ENCODE data around the gene DYSF. TPM values are rescaled to one million over a fixed set of nuclear protein-coding genes. Genes with fewer than 3 reads are reported as not detected.

The DYSF gene
- total RNA-seq, 1 experiment from 2014 or later = 5.5 TPM

DNA sequence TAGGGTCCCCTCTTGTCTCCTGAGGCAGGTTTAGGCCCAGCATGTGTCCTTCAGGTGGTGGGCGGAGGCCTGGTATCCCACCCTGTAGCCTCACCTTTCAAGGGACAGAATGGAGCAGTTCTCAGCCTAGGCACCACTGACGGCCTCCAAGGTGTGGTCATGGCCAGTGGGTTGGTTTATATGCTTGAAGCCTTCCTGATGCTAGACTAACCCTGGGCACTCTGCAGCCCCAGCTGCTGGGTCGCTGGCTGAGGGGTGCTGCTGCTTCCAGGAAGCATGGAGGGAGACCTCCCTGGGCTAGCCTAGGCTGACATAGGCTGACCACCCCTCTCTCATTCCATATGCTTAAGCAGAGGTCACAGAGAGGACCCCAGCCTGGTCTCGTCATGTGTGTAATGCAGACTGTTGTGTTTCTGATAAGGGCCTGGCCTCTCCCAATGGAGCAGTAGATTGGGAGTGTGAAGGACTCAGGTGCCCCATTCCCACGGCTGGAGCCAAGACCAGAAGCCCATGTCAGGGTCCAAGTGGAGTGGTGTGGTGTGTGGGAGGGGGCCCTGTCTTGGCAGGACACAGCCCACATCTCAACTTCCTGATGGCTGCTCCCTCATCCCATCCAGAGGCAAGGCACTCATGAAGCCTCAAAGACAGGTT is 206.6 kb downstream of the DYSF start:
- no peak overlapping the region for H3K4me3 Mint-ChIP-seq
- H4K8ac ChIP-seq (replicated peaks; ENCODE audit: insufficient read length, low read depth, low read length) = no peak overlapping the region
- no CpG with 5 or more reads among the region's 5 CpGs for WGBS (ENCODE audit: extremely low coverage, insufficient read length, low lambda C conversion rate)
- H3K9me3 Mint-ChIP-seq = peaks cover 18 to 26% of the 10 kb centered on the region in 2 experiments
- H2AFZ ChIP-seq (ENCODE audit: low read length) = no peak overlapping the region
- H3K4me2 ChIP-seq (ENCODE audit: insufficient read depth, insufficient read length, low read length) = no peak overlapping the region
- H3K23me2 ChIP-seq (ENCODE audit: insufficient read length, low read depth, low read length, poor library complexity, severe bottlenecking) = no peaks in the 10 kb centered on the region
- no peak overlapping the region for H4K91ac ChIP-seq (ENCODE audit: insufficient read length, low read depth, low read length)
- no peak overlapping the region for H3K14ac ChIP-seq (ENCODE audit: insufficient read depth, low read length)
- H4K5ac ChIP-seq (ENCODE audit: insufficient read length, low read depth, low read length) = no peak overlapping the region
- H2BK5ac ChIP-seq (ENCODE audit: insufficient read length, low read length) = no peak overlapping the region
- H3K9ac ChIP-seq (ENCODE audit: extremely low read depth, insufficient read length, low read length) = no peak overlapping the region
- no peak overlapping the region for H3K4ac ChIP-seq (ENCODE audit: low read depth, low read length)
- no peak overlapping the region for H2BK15ac ChIP-seq (ENCODE audit: low read depth, low read length)
- H3K18ac ChIP-seq (ENCODE audit: insufficient read length, low read depth, low read length) = no peak overlapping the region
- no peak overlapping the region for H2BK20ac ChIP-seq (ENCODE audit: low read depth, low read length, poor library complexity, severe bottlenecking)
- no peaks in the 10 kb centered on the region for H3K4me1 ChIP-seq (ENCODE audit: insufficient read depth, low read length)
- H4K20me1 ChIP-seq (ENCODE audit: control insufficient read depth, insufficient read depth, insufficient read length) = no peaks in the 10 kb centered on the region
- no peaks in the 10 kb centered on the region for H3K9me3 ChIP-seq (ENCODE audit: control insufficient read depth, low read depth, low read length)
- no peak overlapping the region for H3K23ac ChIP-seq (ENCODE audit: insufficient read length, low read depth, low read length)
- H2BK120ac ChIP-seq (ENCODE audit: low read depth, low read length, poor library complexity, severe bottlenecking) = no peak overlapping the region
- TF ChIP-seq, protein P1, sequence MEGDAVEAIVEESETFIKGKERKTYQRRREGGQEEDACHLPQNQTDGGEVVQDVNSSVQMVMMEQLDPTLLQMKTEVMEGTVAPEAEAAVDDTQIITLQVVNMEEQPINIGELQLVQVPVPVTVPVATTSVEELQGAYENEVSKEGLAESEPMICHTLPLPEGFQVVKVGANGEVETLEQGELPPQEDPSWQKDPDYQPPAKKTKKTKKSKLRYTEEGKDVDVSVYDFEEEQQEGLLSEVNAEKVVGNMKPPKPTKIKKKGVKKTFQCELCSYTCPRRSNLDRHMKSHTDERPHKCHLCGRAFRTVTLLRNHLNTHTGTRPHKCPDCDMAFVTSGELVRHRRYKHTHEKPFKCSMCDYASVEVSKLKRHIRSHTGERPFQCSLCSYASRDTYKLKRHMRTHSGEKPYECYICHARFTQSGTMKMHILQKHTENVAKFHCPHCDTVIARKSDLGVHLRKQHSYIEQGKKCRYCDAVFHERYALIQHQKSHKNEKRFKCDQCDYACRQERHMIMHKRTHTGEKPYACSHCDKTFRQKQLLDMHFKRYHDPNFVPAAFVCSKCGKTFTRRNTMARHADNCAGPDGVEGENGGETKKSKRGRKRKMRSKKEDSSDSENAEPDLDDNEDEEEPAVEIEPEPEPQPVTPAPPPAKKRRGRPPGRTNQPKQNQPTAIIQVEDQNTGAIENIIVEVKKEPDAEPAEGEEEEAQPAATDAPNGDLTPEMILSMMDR (conservative IDR thresholded peaks at IDR 0.05) = no peak
- no peak overlapping the region for H2BK12ac ChIP-seq (ENCODE audit: insufficient read length, low read depth, low read length)
- DNase-seq = no peak
- H3K27ac ChIP-seq (ENCODE audit: insufficient read length, low read depth, low read length) = no peak overlapping the region
- H3K4me1 Mint-ChIP-seq = no peaks in the 10 kb centered on the region
- H3K27me3 ChIP-seq (ENCODE audit: insufficient read depth, low read length) = no peaks in the 10 kb centered on the region
- no peak overlapping the region for H2AK5ac ChIP-seq (ENCODE audit: insufficient read length, low read length)
- no peak overlapping the region for H3K27ac Mint-ChIP-seq
- H3K56ac ChIP-seq (ENCODE audit: insufficient read length, low read depth, low read length) = no peak overlapping the region
- peaks cover 16 to 21% (median 17%) of the 10 kb centered on the region in 3 experiments for H3K36me3 Mint-ChIP-seq (ENCODE audit: insufficient read depth in 1 of 3, low read depth in 3 of 3)
- H3K79me2 ChIP-seq (ENCODE audit: insufficient read depth, low read length) = no peaks in the 10 kb centered on the region
- peaks cover 1% of the 10 kb centered on the region for H3K27me3 Mint-ChIP-seq (ENCODE audit: low read depth)
- H3K79me1 ChIP-seq (ENCODE audit: insufficient read depth, low read depth, low read length, poor library complexity, severe bottlenecking) = no peaks in the 10 kb centered on the region
- H3T11ph ChIP-seq (ENCODE audit: low read length) = no peak overlapping the region

Data from H9 (cell line).